HG03571 (cell line): ENCODE measurements around the gene C4orf50.

Experiments
- ATAC-seq: cut with Tn5 transposase; IDR thresholded peaks from one replicate; pipeline ENCODE4 v1.9.1; 2021; ENCODE audit not compliant: unreplicated experiment

C4orf50 gene

DNA sequence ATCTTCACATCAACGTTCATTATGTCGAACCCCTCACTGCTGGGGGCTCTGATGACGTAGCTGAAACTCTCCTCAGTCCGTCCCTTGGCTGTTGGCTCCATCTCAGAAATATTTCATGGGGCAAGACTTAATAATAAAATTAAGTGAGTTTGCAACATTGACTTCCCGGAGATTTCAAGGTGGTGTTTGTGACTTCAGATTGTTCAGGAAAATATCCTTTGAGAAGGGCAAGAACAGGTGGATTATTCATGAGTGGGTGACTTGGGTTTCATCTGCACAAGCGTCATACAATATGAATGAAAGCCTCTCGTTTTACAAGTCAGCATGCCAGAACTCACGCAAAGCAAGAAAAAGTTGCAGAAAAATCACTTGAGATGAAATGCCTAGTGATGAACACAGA, at the start of gene C4orf50:
C4orf50 (minus strand) TSS at position 101 of the 400 bp plus-strand sequence.
- no peak for ATAC-seq

DNA sequence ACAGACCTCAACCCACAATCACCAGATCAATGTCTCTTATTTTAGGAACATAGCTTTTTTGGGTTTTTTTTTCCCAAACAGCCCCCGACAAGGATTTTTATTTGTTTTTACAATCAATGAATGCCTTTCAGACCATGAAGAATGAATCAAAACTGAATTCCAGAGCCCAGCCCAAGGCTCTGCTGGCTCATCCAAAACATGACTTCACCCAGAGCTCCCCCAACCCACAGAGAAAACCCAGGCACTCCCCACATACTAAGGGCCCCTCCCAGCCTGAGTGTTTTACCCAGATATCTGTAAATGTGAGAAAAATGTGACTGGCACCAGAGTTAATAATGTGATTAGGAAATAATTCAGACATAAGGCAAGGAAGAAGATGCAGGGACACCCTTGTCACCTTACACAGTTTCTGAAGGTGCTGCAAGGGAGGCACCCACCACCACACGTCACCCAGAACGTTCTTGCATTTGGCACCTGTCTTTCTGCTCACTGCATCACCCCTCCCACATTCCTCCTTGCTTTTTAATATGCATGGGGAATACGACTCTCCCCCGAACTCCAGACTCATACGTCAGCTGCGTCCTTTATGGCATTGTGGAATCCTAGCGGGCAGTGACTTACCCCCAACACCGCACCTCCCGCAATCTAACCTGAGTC, 47.8 kb upstream of the C4orf50 start:
- ATAC-seq: no peak

DNA sequence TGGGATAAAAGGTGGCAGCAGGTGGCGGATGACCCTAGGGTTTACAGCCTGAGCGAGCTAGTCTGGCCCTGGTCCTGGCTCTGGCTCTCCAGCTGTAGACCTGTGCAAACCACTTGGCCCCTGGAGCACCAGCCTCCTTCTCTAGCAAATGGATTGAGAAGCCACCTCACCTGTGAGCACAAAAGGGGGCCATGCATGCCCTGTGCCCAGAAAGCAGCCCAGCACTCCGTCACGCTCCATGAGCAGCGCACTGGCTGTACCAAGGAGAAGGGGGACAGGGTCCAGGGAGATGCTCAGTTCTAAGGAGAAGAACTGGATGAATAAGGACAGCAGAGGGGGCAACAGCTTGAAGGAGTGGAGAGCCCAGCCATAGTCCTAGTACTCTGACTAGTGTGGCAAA, 46.9 kb upstream of the C4orf50 start:
- ATAC-seq: no peak

DNA sequence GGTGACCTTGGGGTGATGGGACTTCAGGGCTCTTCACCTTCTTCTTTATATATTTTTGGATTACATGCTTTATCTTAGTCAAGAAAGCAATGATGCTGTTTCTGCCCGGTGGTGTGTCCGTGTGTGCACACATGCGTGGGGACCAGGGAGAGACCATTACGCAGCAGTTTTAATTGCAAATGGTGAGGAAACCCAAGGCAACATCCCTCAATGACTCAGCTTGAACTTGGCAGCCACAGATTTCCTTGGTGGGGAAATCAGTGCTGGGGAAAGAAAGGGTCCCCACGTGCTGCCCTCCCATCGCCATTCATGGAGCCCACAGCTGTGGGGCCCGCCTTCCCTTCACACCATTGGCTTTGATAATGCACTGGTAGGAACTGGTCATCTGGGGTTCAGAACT, 46.2 kb upstream of the C4orf50 start:
- no peak for ATAC-seq

DNA sequence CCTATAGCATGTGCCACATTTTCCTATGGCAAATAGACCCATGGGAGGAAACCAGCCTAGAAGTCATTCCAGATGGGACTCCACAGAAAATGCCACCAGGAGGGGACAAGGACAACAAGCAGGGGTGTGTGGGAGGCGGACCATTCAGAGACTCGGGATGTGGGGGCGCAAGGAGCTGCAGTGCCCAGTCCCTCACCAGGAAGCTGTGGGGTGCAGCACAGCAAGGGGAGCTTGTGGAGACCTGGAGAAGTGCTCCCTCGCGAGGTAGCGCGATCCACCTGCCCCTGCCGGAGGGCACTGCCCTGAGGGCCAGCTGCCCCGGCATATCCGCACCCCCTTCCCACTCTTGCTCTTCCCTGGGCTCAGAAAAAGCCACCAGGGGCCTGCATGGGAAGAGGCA, 45.5 kb upstream of the C4orf50 start:
- no peak for ATAC-seq

DNA sequence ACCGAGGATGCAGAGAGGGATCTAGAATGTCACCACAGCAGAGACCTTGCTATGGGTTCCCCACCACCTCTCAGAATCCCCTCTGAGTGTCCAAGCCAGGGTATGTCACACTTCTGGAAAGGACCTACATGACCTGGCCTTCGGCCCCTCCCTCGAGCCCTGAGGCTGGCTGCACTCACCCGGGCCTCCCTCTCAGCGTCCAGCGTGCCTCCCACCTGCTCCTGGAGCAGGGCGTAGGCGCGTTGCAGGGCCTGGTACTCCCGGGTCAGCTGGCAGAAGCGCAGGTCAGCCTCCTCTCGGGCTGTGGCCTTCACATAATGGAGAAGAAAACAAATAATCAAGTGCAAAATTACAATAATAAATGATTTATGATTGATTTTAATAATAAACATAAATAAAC, 43.9 kb upstream of the C4orf50 start:
- ATAC-seq: no peak

DNA sequence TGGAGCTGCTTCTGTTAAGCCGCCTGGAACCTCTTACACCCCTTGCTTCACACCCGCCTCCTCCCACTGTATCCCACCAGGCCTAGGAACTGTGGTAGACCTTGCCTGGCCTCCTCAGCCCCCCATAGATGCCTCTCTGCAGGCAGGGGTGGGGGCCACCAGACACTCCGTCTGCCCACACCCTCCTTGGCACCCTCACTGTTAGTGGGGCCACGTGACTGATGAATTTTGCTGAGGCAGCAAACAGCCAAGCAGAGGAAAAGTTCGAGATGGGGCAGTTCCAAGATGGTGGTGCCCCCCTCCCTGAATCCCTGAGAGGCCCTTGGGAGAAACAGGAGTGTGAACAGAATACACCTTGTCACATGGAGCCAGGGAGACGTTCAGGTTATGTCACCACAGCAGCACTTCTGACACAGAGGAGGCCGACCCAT, 41.2 kb upstream of the C4orf50 start:
- ATAC-seq: no peak

DNA sequence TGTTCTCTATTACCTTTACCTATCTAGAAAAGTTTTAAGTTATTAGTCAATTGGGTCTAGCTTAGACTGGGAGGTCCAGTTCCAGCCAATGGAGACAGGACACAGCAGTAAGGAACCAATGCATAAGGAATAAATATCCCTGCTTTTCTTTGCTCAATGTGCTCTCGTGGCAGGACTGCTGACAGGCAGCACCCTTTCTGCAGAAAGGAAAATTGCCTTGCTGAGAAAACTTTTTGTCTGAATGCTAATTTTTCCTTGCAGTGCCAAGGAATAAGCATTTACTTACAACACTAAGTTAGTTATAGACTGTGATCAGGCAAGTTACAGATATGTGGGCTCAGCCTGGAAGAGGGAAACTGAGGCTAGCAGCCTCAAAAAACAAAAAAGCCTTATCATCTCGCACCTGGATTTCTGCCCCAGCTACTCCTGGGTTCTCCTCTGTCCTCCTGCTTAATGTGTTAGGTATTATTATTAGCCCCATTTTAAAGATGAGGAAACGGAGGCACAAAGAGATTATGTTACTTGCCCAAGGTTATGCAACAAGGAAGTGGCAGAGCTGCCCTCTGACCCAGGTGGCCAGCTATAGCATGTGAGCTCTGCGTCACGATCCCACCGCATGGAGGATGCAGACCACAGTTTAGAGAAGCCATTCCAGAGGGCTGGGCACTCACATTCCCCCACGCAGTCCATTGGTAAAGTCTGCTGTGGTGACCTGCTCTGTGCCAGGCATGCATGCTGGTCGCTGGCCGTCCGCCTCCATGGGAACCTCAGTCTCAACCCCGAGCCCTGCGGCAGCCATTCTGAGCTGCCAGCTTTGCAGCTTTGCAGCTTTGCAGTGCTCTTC, 40.5 kb upstream of the C4orf50 start:
- no peak for ATAC-seq

DNA sequence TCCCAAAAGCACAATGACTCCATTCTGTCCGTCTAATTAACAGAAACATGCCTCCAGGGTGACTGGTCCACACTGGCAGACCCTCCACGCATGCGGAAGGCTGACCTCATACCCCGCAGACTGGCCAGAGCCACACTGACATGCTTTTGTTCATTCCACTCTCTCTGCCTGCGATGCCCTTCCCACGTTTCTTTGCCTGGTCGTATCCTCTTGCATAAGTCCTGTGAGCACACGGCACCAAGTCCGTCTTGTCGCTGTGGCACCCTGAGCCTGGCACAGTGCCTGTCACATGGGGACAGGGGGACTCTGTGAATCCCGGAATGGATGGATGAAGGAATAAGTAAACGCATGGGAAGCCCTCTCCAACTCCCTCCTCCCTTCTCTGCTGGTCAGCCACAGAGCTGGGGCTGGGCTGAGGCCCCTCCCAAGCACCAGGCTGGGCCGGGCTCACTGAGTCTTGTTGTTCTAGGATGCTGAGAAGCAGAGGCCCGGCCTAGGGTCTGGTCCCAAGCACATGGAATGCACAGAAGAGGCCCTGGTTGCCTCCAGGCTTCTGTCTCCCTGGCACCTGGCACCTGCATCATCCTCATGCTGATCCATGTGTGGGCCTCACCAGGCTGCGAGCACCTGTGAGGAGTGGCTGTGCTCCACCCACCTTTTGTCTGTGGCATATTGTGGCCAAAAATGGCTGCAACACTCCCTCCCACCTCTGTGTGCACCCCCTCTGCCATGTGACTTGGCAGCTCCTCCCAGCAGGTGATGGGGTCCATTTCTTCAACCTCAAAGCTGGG, 38.9 kb upstream of the C4orf50 start:
- no peak for ATAC-seq

DNA sequence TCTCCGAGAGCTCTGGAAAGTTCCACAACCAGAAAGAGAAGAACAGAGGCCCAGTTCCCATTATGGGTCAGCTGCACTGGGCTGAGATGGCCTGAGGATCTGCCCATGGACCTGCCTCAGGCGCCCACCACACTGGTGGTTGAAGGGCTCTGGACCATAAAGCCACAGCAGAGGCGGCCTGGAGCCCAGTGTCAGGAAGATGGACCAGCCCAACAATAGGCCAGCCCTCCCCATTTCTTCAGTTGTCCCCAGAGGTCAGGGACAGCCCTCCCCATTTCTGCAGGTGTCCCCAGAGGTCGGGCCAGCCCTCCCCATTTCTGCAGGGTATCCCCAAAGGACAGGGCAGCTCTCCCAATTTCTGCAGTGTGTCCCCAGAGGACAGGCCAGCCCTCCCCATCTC, 37.2 kb upstream of the C4orf50 start:
- ATAC-seq: no peak

DNA sequence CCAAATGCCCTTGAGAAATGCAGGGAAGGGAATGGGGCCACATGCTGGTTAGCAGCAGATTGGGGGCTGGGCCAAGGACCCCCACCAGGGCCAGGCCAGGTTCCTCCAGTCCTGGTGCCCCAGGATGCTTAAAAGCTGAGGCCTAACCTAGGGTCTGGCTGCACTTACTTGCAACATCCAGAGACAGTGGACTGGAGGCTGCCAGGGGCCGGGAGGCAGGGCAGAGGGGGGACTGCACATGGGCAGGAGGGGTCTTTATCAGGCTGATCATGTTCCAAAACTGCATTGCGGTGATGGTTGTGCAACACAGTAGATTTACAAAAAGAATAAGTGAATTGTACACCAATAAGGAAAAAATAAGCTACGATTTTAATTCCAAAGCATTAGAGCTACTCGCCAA, 36.8 kb upstream of the C4orf50 start:
- ATAC-seq: no peak

DNA sequence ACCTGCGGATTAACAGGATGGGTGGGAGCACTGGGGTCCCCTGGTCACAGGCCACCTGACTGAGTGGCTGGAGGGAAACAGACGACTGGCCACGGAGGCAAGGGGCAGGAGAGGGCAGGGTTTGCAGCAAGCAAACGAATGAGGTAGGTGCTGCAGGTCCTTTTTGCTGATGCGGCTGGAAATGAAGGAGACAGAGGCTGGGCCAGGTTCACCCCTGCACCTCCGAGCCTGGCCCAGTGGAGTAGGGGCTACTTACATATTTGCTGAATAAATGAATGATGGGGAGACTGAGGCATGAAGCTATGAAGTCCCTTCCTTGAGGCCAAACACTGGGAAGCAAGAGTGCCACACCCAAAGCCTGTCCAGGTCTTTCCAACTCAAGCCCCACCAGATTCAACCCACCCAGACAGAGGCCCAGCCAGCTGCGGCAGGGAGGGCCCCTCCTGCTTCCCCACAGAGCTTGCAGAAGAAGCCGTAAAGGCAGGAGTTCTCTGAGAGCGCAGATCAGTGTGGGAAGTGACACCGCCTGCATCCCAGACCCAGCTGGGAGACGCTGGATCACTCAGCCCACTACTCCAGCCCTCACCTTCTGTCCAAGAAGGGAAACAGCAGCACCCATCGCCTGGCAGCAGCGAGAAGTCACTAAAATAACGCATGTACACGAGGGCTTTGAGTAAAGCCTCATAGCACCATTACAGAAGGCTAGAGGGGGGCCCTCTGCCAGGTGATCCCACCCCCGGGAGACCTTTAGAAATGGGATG, 36.1 kb upstream of the C4orf50 start:
- ATAC-seq: no peak

DNA sequence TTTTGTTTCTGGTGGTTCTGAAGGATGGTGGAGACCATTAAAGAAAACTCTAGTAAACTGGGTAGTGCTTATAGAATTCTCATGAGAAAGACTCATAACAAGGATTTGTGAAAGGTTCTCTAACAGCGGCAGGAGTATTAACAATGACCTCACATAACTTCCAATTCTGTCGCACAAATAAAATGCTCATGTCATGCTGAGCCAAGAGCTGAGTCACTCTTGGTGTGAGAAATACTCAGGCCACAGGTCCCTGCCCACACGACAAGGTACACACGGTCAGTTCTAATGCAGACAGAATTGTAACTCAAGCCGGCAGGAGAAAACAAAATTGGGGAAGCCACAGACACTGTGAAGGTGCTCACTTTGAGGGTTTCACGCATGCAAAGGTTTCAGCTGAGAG, 34.4 kb upstream of the C4orf50 start:
- no peak for ATAC-seq

DNA sequence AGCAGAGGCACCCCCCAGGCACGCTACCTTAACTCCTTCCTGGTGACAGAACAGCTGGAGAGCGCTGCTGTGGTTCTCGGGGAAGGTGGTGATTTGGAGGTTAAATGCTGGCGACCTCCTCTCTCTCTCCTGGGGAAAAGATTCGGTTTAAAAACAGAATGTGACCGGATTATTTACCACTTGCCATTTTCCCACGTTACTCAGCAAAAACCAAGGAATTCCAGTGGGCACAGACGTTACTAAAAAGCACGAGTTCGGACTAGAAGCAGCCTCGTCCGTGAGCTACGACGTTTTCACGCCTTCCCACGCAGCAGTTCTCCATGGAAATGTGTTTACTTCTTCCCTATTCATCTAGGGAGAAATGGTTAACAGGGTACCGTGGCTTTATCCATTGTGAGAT, 32.3 kb upstream of the C4orf50 start:
- no peak for ATAC-seq

DNA sequence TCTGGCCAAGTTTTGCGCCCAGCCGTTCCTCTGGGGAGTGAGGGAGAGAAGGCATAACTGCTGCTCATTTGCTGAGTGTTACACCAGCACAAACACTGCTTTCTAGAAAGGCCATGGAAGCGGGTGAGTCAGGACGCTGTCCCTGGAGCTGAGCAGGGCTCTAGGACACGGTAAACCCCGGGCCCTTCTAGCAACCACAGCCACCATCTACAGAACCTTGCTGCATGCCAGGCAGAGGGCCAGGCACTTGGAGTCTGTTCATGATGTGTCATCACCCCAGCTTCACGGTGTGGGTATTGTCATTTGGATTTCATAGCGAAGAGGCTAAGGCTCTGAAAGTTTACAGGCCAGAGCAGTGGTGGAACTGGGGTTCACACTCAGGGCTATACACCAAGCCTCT, 31.8 kb upstream of the C4orf50 start:
- no peak for ATAC-seq

DNA sequence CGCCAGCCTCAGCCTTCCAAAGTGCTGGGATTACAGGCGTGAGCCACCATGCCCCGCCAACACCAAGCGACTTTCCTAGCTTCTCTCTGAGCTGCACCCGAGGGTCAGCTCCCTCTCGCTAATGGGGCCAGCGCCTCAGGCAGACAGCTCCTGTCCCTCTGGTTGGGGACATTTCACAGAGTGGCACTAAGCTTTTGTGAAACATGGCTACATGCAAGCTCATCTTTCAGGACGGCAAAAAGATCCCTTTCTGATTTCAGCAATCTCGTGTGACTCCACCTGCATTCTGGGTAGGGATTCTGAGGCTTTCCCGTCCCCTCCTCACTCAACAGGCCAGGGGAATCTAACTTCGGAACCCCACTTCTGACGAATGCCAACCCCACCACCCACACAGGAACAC, 31.0 kb upstream of the C4orf50 start:
- no peak for ATAC-seq

DNA sequence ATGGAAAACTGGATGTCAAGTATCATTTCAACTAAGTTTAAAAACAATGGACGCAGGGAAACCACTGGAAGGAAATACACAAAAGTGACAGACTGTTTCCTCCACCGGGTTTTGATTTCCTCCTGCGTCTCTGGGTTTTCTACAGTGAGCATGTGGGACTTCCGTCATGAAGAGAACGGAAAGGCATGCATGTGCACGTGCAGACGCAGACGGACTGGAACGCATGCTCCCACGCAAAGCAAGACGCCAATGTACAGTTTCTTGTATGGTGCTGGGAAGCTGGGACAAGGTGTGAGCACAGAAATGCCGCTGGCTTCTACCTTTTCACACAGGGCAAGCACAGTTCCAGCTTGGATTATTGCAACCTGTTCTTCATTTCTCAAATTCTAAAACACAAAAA, 30.3 kb upstream of the C4orf50 start:
- ATAC-seq: no peak

DNA sequence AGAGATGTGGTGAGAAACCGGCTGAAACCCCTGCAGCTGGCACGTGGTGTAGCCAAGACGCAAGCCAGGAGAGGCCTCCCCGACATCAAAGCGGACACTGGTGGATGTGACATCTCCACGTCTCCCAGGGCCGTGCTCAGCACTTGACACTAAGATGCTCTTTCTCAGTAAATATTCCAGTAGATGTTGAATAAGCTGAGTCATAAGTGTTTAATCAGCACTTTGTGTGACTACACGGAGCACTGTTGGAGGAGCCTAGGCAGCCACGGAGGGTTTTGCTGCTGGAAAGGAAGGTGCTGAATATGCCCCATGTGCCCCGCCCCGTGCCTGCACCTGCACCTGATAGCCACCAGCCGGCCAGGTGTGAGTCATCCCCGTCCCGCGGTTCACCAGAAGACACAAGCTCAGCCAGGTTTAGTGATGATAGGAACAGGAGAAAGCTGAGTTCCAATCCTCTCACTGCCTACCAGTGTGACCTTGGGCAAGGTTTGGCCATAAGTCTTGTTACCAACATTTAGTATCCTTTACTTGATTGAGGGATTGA, 29.0 kb upstream of the C4orf50 start:
- ATAC-seq: no peak

DNA sequence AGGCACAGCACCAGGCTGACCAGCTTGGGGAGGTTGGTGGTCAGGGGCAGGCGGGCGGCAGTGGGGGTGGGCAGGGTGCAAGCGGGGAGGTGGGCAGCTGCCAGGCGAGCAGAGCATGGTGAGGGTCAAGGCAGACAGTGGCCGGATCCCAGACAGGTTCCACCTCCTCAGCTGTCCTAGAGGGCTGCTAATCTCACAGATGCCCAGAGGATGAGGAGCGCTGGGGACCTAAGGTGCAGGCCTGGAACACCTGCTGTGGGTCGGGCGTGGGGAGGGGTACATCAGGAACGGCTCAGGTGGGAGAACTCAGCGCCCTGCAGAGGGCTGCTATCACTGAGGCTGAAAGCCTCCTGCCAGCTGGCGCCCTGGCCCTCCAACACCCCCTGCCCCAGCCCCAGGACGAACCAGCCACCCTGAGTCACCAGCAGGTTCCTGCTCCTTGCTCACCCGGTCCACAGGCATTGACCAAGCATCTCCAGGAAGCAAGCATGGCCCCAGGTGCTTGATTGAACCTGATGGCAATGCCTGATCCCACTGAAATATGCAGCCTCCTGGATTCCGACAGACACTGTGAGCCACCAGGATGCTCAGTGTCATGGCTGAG, 28.4 kb upstream of the C4orf50 start:
- no peak for ATAC-seq

DNA sequence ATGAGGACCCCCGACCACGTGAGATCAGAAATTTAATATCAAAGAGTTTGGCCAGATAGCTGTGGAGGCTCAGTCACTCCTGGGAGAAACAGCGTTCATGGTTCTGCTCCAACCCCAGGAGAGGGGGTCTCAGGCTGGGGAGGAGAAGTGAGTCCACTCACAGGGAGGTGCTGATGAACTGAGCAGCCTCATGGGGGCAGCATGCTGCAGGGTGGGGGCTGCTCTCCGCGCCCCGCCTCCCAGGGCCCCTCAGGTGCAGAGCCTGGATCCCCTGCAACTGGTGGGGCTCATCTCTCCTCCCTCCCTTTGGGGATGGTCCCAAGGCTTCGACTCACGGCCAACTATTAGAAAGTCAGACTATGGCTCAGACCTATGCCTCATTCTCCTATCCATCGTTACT, 26.6 kb upstream of the C4orf50 start:
- ATAC-seq: no peak
